DLD1 (cell line): Measurements from ENCODE around the gene ZNF764.
"Not testable (repeated sequence)": the region's sequence is repeated elsewhere in the genome, so short reads cannot be mapped to it uniquely, and the experiment has no call there.

Source experiments
- in situ Hi-C: cut with HindIII; loops from 2 replicates; pipeline ENCODE4 v1.10.0; 2017; ENCODE audit warnings: low sequenced_read_pairs

Gene ZNF764

DNA sequence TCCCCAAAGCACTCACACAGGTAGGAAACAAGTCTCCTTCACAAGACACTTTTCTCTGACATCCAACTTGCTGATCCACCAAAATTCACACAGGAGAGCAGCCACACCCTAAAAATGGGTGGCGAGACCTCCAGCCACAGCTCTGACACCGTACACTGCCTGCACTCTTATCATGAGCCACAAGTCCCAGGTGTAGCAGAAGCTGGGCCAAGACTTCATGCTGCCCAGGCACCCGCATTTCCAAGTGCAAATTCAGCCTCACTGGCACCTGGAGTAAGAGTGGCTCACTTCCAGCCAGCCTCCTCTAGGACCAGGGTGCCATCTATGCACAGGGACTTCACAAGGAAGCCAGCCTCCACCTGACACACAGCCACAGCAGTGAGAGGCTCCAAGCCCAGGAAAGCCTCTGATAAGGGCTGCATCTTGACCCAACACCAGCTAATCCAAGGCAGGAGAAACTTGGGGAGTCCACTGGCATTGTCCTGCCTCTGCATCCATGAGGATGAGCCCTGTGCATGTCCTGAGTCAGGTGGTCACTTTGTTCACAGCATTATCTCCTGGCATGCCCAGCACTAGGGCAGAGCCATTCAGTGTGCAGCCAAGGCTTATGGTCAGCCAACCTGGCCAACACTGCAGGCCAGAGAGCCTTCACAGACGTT lies 29.2 kb downstream of the ZNF764 start:
- in situ Hi-C loops: no loop called here

DNA sequence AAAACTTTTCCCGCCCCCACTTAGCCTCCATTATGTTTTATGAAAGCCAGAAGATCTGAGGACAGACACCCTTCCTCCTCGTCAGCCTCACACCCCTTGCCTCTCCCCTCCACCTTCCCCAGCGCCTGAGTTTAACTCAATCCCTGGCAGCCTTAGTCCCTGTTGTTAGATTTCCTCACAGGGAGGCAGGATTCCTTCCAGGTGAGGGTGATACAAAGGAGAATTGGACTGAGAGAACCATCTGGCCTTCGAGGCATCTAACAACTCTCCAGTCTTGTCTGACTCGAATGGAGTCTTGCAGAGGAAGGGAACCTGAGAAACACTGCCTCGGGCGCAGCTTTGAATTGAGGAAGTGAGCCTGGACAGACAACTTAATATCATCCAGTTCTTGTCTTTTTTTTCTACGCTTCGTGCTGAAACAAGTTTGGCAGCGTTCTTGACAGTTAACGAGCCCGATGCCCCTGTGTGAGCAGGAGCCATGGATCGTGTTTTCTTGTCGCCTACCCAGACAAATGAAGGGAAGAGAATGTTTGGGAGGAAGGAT lies 30.5 kb downstream of the ZNF764 start:
- in situ Hi-C loops: no loop called here

GRCh38 chr16:30526823-30527634 lies 31.1 kb downstream of the ZNF764 start:
- in situ Hi-C loops: no loop called here

- in situ Hi-C loops: no loop called here
Observed at GRCh38 chr16:30526137-30526822, 31.9 kb downstream of the ZNF764 start, which contains the start of gene ZNF768. Gene ZNF768 (minus strand): TSS chr16:30526566. CDS start chr16:30526413, 153 bp downstream.

GRCh38 chr16:30525844-30526136 lies 32.4 kb downstream of the ZNF764 start:
- in situ Hi-C loops: no loop called here

GRCh38 chr16:30524575-30525568 lies 33.3 kb downstream of the ZNF764 start:
- in situ Hi-C loops: no loop called here

- in situ Hi-C loops: no loop called here
Observed at GRCh38 chr16:30523768-30524574, 34.2 kb downstream of the ZNF764 start.

GRCh38 chr16:30522702-30523463 lies 35.3 kb downstream of the ZNF764 start:
- in situ Hi-C loops: not testable (repeated sequence)

DNA sequence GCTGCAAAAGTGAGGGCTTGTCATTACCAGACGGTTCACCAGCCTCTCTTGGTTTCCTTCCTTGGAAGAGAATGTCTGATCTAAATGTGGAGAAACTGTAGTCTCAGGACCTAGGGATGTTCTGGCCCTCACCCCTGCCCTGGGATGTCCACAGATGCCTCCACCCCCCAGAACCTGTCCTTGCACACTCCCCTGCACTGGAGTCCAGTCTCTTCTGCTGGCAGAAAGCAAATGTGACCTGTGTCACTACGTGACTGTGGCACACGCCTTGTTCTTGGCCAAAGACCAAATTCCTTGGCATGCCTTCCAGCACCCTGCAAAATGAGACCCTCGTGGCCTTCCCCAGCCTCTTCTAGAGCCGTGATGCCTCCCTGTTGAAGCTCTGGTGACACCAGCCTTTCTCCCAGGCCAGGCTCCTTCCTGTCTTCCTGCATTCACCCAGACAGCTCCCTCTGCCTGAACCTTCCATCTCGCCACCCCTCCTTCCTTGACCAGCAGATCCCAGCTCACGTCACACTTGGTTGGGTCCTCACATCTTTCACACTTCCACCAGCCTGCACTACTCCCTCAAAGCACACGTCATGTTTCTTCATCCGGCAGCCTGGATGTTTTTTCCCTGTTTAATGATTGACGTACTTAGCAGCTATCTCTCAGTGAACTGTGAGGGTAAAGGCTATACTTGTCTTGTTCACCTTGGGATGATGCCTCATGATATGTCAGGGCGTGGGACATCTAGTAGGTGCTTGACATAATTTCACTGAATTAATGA lies 36.1 kb downstream of the ZNF764 start:
- in situ Hi-C loops: no loop called here

GRCh38 chr16:30521476-30521872 lies 36.7 kb downstream of the ZNF764 start:
- in situ Hi-C loops: no loop called here

DNA sequence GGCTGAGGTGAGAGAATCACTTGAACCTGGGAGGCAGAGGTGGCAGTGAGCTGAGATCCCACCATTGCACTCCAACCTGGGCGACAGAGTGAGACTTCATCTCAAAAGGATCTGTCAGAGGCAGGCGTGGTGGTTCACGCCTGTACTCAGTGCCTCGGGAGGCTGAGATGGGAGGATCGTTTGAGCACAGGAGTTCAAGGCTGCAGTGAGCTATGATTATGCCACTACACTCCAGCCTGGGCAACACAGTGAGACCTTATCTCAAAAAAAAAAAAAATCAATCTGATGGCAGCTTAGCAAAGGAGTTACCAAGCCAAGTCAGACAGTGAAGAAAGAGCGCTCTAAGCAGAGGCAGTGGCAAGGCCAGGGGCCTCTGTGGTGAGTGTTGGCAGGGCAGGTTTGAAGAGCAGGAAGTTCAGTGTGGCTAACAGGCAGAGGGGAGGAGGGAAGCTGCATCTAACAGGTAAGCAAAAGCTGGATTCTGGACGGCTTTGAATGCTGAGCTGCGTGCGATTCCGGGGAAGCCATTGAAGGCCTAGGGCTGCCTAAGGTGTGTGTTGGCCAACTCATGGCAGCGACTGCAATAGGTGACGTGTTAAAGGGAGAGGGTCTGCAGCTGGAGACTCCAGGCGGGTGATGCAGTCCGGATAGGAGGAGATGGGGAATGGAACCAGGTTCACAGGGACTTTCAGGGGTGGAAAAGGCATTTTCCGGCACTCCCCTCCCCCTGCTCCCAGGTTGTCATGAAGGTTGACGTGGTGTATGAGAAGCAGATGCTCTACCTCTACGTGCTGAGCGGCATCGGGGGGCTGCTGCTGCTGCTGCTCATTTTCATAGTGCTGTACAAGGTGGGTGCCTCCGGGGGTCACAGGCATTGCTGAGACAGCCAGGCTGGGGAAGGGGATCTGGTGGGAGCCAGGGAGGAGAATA lies 38.8 kb downstream of the ZNF764 start:
- in situ Hi-C loops: no loop called here

- in situ Hi-C loops: no loop called here
Observed at GRCh38 chr16:30518552-30518951, 39.6 kb downstream of the ZNF764 start.

DNA sequence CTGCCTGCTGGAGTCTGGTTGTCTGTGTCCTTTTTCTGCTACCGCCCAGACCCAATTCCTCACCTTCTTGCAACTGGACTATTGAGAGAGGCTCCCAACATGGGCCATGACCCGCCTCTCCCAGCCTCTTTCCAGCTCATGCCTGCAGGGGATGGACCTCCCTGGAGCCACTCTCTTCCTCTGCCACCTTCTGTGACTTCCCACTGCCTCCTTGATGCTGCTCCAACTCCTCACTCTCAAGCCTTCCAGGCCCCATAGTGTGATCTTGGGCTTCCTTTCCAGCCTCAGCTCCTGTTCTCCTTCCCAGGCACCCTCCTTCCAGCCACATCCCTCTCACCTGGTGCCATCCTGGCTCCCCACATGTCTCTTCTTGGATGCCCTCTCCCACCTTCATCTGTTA lies 42.9 kb downstream of the ZNF764 start:
- in situ Hi-C loops: no loop called here

DNA sequence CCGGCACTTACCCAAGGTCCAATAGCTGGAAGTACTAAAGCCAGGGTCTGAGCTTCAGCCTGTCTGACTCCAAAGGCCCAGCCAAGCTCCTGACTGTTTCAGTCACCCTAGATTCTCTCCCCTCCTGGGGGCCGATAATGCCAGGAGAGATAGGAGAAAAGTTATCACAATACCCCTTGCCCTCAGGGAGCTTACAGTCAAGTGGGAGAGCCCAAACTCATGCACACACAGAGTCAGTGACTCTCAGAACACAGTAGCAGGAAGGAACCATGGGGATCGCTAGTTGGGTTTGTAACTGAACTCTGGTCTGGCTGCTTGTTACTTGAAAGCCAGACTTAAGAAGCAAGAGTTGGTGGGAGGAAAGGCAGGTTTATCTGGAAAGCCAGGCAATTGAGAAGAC lies 46.7 kb downstream of the ZNF764 start:
- in situ Hi-C loops: no loop called here

DNA sequence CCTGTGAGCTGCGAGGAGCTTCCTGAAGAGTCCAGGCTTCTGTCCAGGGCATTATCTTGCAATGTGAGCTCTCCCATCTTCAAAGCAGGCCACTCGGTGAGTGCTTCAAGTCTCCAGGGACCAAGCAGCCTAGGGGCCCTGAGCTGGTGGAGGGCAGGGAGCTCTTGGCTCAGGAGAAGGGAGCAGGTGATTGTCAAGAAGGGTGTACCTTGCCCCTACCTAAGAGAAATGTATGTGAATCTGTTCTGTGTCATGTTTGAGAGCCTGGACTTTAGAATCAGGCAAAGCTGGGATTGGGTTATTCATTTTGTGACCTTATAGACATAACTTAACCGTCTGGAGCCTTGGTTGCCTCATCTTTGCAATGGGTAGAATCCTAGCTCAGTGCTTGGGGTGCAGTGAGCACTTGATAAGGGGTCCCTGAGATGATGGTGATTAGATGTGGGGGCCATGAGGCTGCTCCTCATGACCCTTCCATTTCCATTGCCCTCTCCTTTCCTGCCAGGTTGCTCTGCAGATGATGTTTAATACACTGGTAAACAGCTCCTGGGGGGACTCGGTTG lies 47.7 kb downstream of the ZNF764 start:
- in situ Hi-C loops: no loop called here

GRCh38 chr16:30509081-30509765 lies 49.0 kb downstream of the ZNF764 start:
- in situ Hi-C loops: no loop called here
